ENCODE results near the gene MAP1B.

Gene MAP1B

DNA sequence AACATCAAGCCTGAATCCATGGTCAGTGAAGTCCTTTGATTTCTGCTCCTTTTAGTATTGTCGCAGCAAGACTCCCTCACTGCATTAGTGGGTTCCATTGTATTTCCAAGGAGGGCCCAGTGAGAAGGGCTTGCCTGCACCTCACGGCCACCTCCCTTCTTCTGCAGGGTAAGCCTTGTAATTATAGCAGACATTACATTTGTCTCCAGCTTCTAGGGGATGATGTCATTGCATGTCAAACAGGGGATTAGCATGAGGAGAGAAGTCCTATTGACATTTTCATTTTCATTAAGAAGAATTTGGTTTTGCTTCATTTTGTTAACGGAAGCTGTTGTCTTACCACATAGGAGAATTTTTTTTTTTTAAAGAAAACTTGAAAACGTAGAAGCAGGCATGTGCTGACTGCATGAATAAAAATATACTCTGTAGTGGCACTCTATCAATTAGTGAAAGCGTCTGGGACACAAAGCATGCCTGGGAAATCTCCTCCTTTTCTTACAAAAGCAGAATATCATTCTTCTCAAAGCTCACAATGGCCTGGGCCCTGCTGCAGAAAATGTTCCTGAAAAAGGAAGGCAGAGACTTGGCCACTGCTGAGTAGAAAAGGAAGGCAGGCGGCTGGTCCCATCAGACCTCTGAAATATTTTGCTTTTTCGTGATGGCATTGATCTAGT is 27.1 kb downstream of the MAP1B start:
- DNase-seq = peak; percentile 41

DNA sequence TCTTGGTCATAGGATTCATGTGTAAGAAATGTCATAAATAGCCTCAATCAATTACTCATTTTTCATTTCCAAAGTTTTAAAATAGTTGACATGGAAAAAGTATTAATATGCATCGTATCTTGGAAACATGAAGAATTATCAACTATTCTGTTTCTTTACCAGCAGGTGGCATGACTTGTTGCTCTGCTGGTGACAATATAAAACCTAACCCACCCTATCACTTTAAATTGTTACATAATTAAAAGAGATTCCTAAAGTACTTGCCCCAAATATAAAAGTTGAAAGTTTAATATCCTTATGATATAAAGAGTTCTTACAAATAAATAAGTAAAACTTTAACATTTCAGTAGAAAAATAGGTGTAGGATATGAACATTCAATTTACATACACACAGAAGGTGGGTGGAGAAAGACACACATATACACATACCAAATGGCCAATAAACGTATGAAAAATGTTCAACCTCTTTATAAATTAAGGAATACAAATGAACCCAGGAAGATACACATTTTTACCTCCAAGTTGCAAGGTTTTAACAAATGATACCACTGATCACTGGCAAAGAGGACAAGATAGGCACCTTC is 30.6 kb downstream of the MAP1B start:
- DNase-seq = no peak

DNA sequence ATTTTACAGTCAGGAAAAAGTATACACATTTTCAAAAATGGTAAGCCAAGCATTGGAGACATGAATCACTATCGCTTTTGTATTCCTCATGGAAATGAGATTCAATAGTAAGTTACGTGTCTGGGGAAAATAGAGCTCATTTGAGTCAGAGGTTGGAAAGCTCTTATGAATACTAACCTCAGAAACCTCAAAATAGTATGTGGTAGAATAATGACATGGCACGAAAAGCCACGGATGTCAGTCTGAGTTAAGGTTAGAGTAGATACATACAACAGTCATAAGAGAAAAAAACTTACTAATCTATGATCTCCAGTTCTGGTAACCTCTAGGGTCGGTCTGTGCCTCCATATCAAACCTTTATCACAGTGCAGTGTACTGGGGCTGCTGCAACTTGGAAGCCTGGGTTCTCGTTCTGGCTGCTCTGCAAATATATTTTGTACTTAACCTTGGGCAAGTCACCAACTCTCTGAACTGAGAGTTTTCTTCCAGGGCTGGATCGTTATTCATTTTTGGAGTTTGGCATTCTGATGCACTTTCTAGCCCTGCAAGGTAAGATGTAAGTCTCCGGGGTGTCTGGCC is 31.8 kb downstream of the MAP1B start:
- DNase-seq = no peak

DNA sequence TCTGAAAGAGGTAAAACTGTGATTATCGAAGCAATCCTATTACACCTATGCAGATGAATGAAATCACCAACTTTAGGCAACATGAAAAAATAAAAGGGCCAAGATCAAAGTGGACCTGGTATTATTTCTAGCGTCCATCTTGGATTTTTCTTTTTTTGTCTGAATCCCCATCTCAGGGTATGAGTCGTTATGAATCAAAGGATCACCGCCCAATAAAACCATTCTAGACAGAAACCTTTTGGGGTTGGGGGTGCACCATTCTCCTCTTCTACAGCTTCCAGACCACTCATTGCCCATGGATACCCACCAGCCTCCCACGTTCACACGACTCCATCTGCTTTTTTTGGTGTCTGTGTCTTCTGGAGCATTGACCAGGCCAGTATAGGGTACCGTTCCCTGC is 33.4 kb downstream of the MAP1B start:
- no peak for DNase-seq

DNA sequence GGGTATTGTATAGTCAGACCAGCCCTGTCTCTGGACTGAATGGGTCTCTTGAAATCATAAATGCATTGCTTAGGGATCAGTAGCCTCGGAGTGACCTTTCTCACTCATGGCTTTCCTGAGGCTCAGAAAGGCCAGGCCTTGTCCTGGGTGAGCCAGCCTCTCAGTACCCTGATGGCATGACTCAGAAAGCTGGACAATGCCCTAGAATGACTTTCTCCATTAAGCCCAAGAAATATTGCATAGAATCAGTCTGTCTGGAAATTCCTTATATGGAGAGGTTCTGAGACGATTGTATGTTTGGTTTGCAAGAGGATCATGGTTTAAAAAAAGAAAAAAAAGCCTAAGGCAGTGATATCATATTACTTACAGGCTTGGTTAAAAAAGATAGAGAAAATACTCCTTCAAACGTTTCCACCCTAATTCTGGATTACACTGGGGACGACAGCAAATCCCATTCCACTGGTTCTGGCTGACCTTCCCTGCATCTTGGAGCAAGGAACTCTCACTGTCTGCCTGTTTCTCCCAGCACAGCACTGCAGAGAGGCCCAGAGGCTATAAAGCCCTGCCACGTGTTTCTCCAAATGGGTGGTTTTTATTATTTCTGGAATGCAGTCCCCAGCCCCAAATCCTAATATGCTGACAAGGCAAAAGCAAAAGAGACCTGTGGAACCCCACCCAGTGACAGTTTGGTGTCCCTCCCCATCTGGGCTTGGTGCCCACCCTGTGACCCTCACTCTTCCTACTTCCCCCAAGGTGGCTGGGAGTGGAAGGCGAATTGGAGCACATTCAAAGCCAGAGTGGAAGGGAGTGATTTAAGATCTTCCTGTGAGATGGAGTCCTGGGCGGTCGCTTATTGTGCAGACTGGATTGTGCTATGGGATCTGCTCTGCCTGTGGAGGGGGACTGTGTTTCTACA is 34.4 kb downstream of the MAP1B start:
- peak; percentile 20 for DNase-seq

DNA sequence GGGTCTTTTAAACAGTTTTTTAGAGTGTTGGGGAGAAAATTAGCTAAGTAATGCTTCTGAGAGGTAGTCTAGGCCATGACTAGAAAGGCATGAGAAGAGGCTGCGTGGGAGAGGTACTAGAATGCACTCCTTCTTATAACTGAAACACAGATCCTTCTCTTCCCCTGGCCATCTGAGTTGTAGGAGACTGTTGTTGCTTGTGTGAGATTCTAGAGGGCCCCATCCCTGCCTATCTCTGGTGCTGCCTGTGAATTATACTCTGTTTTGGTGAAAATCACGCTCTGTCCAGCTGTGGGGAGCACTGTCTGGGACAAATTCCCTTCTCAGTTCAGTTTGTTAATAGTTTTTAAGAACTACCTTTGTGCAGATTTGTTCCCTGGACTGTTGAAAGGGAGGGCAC is 37.5 kb downstream of the MAP1B start:
- DNase-seq = no peak

DNA sequence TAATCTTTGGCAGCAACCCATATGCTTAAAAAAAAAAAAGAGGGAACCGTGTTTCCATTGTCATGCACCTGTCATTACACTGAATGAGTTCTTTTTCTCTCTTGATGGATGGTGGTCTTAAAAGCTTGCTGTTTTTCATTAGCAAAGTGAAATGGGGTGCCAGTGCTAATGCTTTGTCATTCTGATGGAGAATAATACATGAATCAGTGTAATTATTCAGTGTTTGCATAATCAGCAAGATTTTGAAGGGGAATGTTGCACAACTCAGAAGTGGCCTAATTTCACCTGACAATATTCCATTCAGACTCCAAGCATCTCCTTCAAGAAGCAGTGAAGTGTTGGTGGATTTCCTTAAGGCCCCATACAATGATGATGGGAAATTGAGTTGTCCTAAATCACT is 38.1 kb downstream of the MAP1B start:
- no peak for DNase-seq

DNA sequence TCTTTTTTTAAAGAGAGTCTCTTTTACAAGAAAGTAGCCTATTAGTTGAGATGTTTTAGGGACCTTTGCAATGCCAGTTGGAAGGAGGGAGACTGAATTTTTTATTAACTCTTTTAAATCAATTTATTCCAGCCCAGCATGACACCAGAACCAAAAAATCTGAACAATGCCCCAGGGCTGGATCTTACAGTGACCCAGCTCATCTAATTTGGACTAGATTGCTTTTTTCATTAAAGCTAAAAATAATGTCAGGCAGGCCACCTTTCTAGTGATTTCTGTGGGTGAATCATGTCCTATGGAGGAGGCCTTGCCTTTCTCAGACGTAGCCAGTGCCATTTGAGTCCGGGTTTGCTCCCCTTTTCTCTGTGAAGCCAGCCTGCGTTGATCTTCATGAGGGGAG is 38.8 kb downstream of the MAP1B start:
- DNase-seq = no peak

DNA sequence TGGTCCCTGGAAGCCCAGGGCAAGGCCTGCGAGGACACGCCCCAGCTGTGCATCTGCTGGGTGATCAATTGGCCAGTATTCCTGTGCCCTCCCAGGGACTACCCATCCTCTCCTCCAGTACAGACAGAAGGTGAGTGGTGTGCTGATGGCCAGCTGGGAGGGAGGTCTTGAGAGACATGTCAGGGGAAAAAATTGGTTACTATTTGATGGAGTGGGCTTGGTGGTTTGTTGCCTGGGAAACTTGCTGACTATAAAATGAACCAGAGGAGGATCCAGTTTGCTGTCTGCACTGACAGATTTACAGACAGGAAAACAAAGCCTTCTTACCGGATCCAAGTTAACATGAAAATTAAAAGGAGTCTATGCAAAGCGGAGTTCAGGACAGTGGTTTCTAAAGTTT is 40.3 kb downstream of the MAP1B start:
- no peak for DNase-seq

DNA sequence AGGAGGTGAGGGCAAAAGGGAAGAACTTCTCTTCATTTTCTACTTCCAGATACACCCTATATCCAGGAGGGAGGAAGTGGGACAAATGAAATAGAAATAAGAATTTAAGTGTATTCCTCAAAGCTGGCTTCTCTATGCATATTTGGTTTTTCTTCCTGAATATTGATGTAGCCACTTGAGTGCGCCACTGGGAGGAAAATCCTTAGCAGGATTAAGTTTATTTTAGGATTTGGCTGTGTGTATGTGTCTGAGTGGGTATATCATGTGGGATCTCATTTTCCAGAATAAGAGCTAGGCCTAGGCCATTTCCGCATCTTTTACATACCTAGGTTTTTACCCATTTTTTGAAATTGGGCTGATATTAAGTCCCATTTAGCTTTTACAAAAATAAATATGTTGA is 42.5 kb downstream of the MAP1B start:
- no peak for DNase-seq

DNA sequence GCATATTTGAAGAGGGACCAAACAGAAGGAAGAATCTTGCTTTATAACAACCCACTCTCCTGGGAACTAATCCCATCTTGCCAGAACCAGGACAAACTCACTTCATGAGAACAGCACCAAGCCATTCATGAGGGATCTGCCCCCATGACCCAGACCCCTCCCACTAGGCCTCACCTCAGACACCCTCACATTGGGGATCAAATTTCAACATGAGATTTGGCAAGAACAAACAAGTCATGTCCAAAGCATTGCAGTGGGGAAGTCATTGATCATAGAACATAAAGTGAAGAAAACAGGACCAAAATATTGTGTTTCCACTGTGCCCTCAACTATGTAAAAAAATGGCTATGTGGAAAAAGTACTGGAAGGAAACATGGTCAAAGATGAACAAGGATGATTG is 43.9 kb downstream of the MAP1B start:
- no peak for DNase-seq

DNA sequence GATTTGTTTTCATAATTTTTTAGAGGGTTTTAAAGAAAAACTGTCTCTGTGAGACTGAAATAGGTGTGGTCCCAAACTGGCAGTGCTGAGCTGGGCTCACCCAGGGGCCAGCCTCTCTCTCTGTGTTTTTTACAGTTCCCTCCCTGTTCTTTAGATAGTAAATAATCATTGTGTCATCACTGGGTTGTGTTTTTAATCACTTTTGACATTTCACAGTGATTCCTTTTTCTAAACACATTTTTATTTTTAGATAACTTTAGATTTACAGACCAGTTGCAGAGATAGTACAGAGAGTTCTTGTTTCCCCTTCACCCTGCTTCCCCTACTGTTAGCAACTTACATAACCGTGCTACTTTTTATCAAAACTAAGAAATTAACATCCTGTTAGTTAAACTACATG is 44.4 kb downstream of the MAP1B start:
- no peak for DNase-seq

DNA sequence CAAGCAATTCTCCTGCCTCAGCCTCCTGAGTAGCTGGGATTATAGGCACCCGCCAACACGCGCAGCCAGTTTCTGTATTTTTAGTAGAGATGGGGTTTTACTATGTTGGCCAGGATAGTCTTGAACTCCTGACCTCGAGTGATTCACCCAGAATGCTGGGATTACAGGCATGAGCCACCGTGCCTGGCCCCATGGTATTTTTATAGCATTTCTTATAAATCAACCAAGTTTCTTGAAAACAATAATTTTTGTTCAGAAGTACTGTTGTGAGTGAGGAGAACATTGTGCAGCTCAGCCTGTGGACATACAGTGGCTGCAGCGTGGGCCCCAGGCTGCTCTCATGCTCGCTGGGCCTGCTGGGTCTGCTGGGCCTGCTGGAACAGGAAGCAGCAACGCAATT is 45.3 kb downstream of the MAP1B start:
- DNase-seq = no peak

DNA sequence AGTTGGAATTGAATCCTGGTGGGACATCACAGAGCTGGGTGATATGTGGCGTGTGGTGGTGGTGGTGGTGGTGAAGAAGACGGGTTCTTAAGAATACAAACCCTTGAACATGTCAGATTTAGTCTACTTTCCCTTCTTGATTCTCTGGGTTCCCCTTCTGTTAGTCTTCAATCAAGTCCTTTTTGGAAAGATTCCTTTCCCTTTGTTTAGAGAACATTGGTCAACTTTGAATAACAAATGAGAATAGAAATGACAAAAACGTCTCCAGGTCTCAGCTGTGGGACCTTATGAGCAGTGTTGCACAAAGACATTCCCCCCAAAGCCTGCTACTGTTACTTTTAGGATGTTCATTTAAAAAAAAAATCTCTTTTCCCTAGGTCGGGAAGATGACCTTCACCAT is 46.3 kb downstream of the MAP1B start:
- no peak for DNase-seq

DNA sequence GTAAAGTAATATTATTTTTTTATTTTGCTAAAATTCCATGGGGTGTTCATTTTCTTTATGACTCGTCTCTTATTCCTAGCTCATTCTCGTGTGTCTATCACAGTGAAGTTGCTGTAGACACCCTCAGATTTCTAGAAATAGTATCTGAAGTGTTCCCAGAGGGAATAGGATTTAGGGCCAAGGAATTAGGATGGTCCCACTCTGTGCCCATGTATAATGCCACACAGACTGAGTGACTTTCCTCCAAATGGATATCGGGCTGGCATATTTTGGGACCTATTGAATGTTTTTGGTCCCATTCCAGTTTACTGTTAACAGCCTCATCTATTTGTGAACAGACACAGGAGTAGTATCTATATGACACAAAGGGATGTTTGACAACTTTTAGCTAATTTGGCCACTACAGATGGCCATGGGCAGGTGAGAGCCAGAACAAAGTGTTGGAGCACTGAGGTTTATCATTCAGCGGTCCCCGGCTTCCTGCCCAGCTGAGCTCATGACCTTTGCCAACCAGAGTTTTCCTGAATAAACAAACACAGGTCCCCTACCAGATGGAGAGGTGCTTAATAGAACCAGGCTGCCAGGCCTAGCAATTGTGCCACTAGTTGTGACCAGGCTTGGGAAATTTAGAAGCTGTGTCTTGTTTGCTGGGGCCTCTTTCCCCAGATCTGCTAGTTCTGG is 46.9 kb downstream of the MAP1B start:
- DNase-seq = no peak

DNA sequence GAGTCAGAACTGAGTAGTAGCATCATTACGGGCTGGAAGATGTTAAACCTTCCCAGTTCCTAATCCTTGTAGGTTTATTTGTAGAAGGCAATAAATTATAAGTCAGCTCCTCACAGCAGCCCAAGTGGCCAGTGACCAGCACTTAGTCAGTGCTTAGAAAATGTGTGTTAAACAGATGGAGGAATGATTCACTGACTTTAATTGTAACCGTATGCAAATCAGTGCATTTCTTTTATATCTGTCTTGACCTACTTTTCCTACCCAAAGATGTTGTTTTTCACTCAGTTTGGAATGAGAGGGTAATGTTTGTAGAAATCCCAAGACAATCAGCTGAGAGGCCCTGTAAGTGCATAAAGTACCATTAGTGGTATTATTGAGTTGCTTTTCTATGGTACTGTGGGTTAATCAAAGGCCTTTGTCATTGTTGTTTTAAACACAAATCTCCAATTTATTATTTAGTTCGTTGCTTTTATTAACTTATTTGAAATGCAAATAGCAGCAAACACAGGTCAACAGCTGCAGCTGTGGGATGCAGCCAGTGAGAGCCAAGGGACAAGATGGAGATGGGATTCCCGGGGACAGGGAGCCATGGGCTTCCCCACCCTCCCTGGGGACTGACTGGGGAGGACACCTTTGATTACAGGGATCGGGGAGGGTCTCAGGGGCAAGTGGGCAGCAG is 49.8 kb downstream of the MAP1B start:
- DNase-seq = no peak

DNA sequence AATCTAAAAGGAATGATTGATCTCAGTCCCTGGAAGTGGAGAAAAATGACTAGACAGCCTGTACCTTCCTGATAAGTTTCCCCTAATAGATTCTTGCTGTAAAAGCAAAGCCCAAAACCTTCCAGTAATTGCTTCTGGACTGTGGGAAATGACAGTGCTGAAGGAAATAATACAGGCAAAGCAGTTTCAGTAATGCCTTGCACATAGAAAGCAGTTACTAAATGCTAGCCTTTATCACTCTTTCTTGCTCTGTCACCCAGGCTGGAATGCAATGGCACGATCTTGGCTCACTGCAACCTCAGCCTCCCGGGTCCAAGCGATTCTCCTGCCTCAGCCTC is 50.3 kb downstream of the MAP1B start:
- DNase-seq = no peak

DNA sequence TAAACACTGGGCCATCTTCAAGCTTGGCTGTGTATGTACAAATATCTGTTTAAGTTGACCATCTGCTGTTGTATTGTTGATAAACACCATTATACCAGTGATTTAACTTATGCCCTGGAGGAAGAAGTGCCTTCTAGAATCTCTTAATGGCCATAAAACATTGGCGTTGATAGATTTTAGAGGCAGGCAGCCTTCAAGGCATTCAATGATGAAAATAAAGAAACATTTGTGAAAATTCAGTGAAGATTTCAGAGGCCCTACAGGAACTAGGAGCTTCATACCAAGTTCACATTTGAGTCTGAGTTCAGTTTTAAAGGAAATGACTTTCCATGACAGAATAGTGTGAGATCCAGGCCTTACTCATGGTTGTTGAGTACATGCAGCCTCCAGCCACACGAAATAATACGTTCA is 52.2 kb downstream of the MAP1B start:
- no peak for DNase-seq

DNA sequence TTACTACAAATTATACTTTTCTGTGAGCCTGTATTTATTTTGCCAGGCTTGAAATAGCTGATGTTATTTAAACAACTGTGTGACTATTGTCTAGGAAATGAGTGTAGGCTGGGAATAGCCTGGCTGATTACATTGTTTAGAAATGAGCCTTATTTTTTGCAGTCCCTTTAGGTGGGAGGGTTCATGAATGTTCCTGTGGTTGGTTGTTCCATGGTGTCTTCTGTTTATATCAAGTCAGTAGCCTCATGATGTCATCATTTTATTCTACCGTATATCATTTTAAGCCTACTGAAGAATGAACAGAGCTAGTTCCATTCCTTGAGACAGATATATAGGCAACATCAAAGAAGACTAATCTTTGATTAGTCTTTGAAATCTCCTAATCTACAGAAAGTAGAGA is 53.1 kb downstream of the MAP1B start:
- no peak for DNase-seq

DNA sequence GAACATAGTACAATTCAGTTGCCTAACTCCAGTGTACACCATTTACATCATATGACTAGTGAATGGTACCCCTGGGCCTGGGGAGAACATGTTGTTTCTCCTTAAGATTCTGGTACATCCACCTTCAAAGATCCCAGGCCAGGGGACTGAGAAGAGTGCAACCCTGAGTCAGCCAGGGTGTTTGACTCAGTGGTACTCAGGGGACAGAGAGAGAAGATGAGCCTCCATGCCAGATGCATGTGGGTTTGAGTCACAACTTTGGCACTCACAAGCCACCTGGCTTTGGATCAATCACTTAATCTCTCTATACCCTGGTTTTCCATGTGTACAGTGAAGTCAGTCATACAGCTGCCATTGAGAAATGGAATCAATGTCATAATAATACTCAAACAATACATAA is 53.7 kb downstream of the MAP1B start:
- no peak for DNase-seq

DNA sequence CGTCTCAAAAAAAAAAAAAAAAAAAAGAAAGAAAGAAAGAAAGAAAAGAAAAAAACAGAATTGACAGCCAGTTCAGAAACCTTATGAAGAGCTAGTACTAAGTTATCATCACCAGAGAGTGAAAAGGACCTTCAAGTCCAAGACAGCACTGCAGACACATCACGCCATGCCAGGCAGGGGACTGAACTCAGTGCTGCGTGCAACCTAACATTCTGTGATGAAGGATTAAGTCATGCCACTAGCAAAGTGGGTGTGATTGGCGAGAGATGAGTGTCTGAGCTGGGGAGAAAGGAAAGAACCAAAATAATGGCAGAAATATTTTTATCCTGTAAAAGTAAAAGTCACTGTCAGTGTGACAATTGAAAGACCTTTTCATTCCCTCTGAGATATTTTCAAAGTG is 54.7 kb downstream of the MAP1B start:
- DNase-seq = no peak

DNA sequence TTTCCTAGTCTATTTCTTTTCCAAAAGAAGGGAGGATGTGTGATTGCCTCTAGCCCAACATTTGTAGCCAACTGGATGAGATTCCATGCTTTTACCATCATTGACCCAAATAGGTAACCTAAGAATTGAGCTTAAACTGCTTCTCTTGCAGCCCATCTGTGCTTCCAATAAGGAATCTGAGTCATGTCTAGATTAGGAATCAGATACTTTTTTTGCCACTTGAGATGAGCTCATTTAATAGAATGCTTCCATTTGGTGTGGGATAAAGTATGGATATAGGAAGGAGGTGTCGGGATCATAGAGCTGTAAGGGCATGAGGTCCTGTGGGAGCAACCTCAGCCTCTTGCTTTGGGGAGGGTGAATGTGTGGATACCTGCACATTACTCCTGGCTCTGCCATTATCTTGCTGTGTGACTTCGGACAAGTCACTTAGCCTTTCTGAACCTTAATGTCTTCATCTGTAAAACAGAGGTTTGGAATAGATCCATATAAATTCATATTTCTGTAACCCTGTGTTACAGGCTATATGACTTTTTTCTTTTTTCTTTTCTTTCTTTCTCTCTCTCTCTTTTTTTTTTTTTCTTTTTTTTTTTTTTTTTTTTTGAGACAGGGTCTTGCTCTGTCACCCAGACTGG is 56.2 kb downstream of the MAP1B start:
- no peak for DNase-seq
